Heart left ventricle (tissue), 16 donors: Measurements from ENCODE around the gene F13A1. TPM values are rescaled to one million over a fixed set of nuclear protein-coding genes. Genes with fewer than 3 reads are reported as not detected.

ENCODE experiments used
- ATAC-seq, 4 donors: fragments of 200-7000 bp; cut with Tn5 transposase; one replicate each; pipeline ENCODE4 v1.9.1; 2020 to 2022; ENCODE audit warnings: moderate library complexity in 4 of 4, mild to moderate bottlenecking in 3 of 4, moderate number of reproducible peaks in 1 of 4
- DNase-seq, 5 donors: peaks; one replicate each; pipeline ENCODE4 v3.0.0-alpha.2; 2020
- H3K27ac ChIP-seq, 12 donors: fragments of 200-600 bp; sonication (generic) in 4 of 12; one replicate each; pipeline versions ENCODE4 v1.5.0 to v1.8.0; 2016 to 2022; ENCODE audit warnings: mild to moderate bottlenecking in 2 of 12
- H3K27me3 ChIP-seq, 9 donors: fragments of 200-600 bp; sonication (generic) in 2 of 9; one replicate each; pipeline versions ENCODE4 v1.5.1 to v1.8.0; 2016 to 2022; ENCODE audit warnings: mild to moderate bottlenecking in 3 of 9
- H3K36me3 ChIP-seq, 9 donors: fragments of 200-600 bp; sonication (generic) in 2 of 9; one replicate each; pipeline versions ENCODE4 v1.5.0 to v1.8.0; 2018 to 2022; ENCODE audit warnings: mild to moderate bottlenecking in 2 of 9
- H3K4me1 ChIP-seq, 12 donors: fragments of 200-600 bp; sonication (generic) in 4 of 12; one replicate each; pipeline versions ENCODE4 v1.5.0 to v1.8.0; 2016 to 2022; ENCODE audit warnings: mild to moderate bottlenecking in 3 of 12
- H3K4me3 ChIP-seq, 12 donors: fragments of 200-600 bp; sonication (generic) in 4 of 12; one replicate each; pipeline versions ENCODE4 v1.5.0 to v1.8.0; 2017 to 2022; ENCODE audit warnings: mild to moderate bottlenecking in 9 of 12, moderate library complexity in 4 of 12
- H3K9me3 ChIP-seq, 12 donors: fragments of 200-600 bp; sonication (generic) in 4 of 12; one replicate each; pipeline versions ENCODE4 v1.5.0 to v1.8.0; 2016 to 2022; ENCODE audit warnings: mild to moderate bottlenecking in 1 of 12
- POLR2A ChIP-seq, 2 donors: fragments of 450-650 bp; IDR thresholded peaks; one replicate each; pipeline ENCODE4 v1.6.1; 2017; ENCODE audit warnings: antibody characterized with exemption in 2 of 2, mild to moderate bottlenecking in 2 of 2, moderate library complexity in 2 of 2
- WGBS, 4 donors: extraction: QIAGEN DNeasy Blood & Tissue Kit in 2 of 4; methylation state at CpG; one replicate each; pipeline versions ENCODE4 v1.1.5 to v1.1.7; 2013 to 2018; 5-methylcytosine and 5-hydroxymethylcytosine counted together
- intact Hi-C, 10 donors: fragments of 100-400 bp; cut with DNase I; formaldehyde crosslinking; loops; one replicate each; pipeline versions ENCODE4 v1.11.1 to v1.14.2; 2022
- polyA plus RNA-seq, 2 donors: library from polyadenylated mRNA; stranded (reverse); fragments of 200-250 nt; gene quantifications; one replicate each; pipeline ENCODE4 v1.2.3, GENCODE V29; 2013
- total RNA-seq, 9 donors: library from RNA; depleted of rRNA in 2 of 9; stranded (reverse); fragments of >200 nt in 2 of 9; fragmentation: NEBNext Ultra II Directional in 3 of 9; extraction: Animal tissue kit (Norgen Biotek cat#: 25700) in 3 of 9; gene quantifications; one replicate each; pipeline versions ENCODE4 v1.1.0 to v1.2.4, GENCODE V29; 2016 to 2023
- TF ChIP-seq, protein P1 (sequence below), 12 donors: fragments of 200-600 bp; sonication (generic) in 4 of 12; IDR thresholded peaks; one replicate each; pipeline versions ENCODE4 v1.5.0 to v1.8.0; 2018 to 2022; ENCODE audit warnings: antibody characterized with exemption in 12 of 12, mild to moderate bottlenecking in 5 of 12
- donor health status: ischemic (EF 13 %, LVEDD 7.1; RV severe dilation, severe dysfunction).
- donor health status: healthy with polysubstance abuse.
- donor health status: DM: no; HTN: yes; CAD: no.
- donor health status: DM: no; HTN: no; CAD: no.
- donor health status: ischemic (EF 25% LVEDD 6.9; RV normal size, moderate dysfunction).
- donor health status: ischemic (EF 25% LVEDD 5.7; RV mildly dilated, moderate dysfunction).
- donor health status: healthy.
- donor health status: DM: yes; HTN: yes; CAD: no.
- donor health status: ischemic (EF 35%, LVEDD 5.7; RV mildly dilated, moderate dysfunction).
- donor health status: nonischemic (EF 11% LVEDD 7.7; RV severe dilation, severe dysfunction).
- donor health status: DM: yes; HTN: yes; CAD: no.
- donor health status: PGD.
- donor health status: ischemic (EF 29% LVEDD 5.4; RV normal size, mild dysfunction).
- donor health status: nonischemic (EF 23%, LVEDD 6.1; RV moderate dilation, normal function).

The F13A1 gene
- total and polyA plus RNA-seq, 11 donors = 9.0 to 415 (median 35.0) TPM

DNA sequence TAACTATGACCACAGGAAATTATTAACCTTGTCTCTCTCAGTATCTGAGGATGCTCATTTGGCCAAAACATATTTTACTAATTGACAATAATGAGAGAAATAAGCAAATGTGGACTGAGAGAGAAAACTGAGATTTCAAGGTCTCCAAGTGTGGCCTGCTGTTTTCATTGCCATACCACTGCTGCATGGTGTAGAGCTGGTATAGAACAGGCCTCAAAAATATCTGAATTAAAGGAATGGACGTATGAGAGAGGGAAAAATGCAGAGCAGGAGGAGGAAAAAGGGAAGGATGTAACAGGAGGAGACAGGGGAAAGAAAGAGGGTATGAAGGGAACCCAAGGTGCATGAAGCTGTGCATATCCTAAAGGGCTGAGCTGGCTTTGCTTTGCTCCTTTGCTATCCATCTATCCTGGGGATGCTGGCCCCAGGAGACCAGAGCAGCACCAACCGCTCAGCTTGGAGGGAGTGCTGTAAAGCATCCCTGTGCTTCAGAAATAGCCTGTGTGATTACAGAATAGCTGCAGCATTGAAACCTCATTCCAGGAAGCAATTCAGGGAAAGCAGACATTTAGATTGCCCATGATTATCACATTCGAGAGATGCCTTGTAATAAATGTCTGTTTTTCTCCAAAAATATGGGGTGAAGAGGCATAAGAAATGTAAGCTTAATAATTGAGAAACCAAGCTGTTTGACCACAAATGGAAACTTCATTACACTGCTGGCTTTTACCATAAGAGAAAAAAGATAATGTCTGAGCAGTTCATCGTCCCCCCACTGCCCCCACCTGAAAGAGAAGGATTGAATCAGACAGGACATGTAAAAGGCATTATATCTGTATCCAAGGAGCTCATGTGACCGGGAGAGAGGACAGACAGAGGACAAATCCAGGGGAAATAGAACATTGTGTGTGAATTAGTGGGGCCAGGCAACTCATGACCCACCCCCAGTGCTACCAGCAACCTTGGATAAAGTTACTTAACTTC is 80.6 kb downstream of the F13A1 start:
- 47 to 61% (median 59%) methylated on average over 5 of the region's 5 CpGs for WGBS, 4 donors
- DNase-seq (no peak), ATAC-seq (no peak)
- TF ChIP-seq, protein P1, sequence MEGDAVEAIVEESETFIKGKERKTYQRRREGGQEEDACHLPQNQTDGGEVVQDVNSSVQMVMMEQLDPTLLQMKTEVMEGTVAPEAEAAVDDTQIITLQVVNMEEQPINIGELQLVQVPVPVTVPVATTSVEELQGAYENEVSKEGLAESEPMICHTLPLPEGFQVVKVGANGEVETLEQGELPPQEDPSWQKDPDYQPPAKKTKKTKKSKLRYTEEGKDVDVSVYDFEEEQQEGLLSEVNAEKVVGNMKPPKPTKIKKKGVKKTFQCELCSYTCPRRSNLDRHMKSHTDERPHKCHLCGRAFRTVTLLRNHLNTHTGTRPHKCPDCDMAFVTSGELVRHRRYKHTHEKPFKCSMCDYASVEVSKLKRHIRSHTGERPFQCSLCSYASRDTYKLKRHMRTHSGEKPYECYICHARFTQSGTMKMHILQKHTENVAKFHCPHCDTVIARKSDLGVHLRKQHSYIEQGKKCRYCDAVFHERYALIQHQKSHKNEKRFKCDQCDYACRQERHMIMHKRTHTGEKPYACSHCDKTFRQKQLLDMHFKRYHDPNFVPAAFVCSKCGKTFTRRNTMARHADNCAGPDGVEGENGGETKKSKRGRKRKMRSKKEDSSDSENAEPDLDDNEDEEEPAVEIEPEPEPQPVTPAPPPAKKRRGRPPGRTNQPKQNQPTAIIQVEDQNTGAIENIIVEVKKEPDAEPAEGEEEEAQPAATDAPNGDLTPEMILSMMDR (IDR thresholded peaks at IDR 0.05) = no peak
- no peak for TF ChIP-seq POLR2A (IDR thresholded peaks at IDR 0.05)
- H3K4me3 ChIP-seq = no peak overlapping the region
- H3K27me3 ChIP-seq = no peaks in the 10 kb centered on the region
- peaks cover 0 to 5% (median 0%) of the 10 kb centered on the region in 9 donors for H3K36me3 ChIP-seq
- no peaks in the 10 kb centered on the region for H3K4me1 ChIP-seq
- H3K27ac ChIP-seq = no peak overlapping the region
- intact Hi-C loops = no loop called here
- H3K9me3 ChIP-seq = no peaks in the 10 kb centered on the region

GRCh38 chr6:6236730-6237469 is 83.6 kb downstream of the F13A1 start:
- Histone ChIP-seq H3K27ac (no peak overlapping the region), H3K9me3 (no peaks in the 10 kb centered on the region), H3K36me3 (no peaks in the 10 kb centered on the region), H3K4me3 (no peak overlapping the region), H3K4me1 (no peaks in the 10 kb centered on the region), H3K27me3 (no peaks in the 10 kb centered on the region)
- ATAC-seq (no peak), DNase-seq (no peak)
- TF ChIP-seq, protein P1 (IDR thresholded peaks at IDR 0.05) = no peak
- TF ChIP-seq POLR2A (IDR thresholded peaks at IDR 0.05) = no peak
- WGBS, 4 donors = 61 to 64% (median 63%) methylated on average over 6 of the region's 6 CpGs
- intact Hi-C loops = no loop called here

DNA sequence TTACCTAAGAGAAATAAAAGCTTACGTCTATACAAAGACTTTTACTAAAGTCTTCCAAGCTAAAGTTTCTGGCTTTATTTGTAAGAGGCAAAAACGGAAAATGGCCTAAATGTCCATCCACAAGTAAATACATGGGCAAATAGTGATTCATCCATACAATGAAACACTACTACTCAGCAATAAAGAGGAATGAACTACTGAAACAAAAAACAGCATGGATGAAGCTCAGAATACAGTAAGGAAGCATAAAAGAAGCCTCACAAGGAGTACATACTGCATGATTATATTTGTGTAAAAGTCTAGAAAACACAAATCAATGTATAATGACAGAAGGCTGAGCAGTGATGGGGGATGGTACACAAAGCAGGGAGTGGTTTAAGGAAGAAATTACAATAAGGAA is 84.7 kb downstream of the F13A1 start:
- Histone ChIP-seq H3K4me1 (no peaks in the 10 kb centered on the region), H3K4me3 (no peak overlapping the region), H3K27me3 (no peaks in the 10 kb centered on the region), H3K36me3 (no peaks in the 10 kb centered on the region), H3K9me3 (no peaks in the 10 kb centered on the region), H3K27ac (no peak overlapping the region)
- intact Hi-C loops = no loop called here
- 74 to 79% (median 76%) methylated on average over 2 of the region's 2 CpGs for WGBS, 4 donors
- DNase-seq (no peak), ATAC-seq (no peak)
- no peak for TF ChIP-seq POLR2A (IDR thresholded peaks at IDR 0.05)
- TF ChIP-seq, protein P1 (IDR thresholded peaks at IDR 0.05) = no peak

DNA sequence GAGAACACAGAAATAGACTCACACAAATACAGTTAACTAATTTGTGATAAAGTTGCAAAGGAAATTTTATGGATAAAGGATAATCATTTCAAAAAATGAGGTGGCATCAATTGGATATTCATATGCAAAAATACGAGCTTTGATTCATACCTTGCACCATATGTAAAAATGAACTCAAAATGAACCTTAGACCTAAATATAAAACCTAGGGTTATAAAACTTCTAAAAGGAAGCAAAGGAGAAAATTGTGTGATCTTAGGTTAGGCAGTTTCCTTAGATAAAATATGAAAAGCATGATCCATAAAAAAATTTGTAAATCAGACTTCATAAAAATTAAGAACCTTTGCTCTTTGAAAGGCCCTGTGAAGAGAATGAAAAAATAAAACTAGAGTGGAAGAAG is 85.5 kb downstream of the F13A1 start:
- DNase-seq (no peak), ATAC-seq (no peak)
- Histone ChIP-seq H3K27ac (no peak overlapping the region), H3K9me3 (no peaks in the 10 kb centered on the region), H3K27me3 (no peaks in the 10 kb centered on the region), H3K4me1 (no peaks in the 10 kb centered on the region), H3K36me3 (no peaks in the 10 kb centered on the region), H3K4me3 (no peak overlapping the region)
- intact Hi-C loops = no loop called here
- WGBS, 4 donors = 72 to 83% (median 76%) methylated on average over 1 of the region's 1 CpG
- TF ChIP-seq, protein P1 (IDR thresholded peaks at IDR 0.05) = no peak
